CD14-positive monocyte (primary cell): ENCODE data around the gene KCNQ1. TPM values are rescaled to one million over a fixed set of nuclear protein-coding genes. Genes with fewer than 3 reads are reported as not detected.
"Not testable (repeated sequence)": the region's sequence is repeated elsewhere in the genome, so short reads cannot be mapped to it uniquely, and the experiment has no call there.

ENCODE experiments used
- DNase-seq, 3 donors: peaks; one replicate each; pipeline ENCODE4 v3.0.0-alpha.2; 2011 to 2022
- H2AFZ ChIP-seq: 2 replicates; pipeline ENCODE4 v1.6.0; 2012; ENCODE audit warnings: mild to moderate bottlenecking, low read depth, low read length, inconsistent platforms; ENCODE audit not compliant: insufficient read depth, poor library complexity, severe bottlenecking
- H3K27ac ChIP-seq, 2 donors: 1 replicate in 1 of 2; 2 replicates in 1 of 2; pipeline ENCODE4 v1.5.1; 2012 to 2013; ENCODE audit warnings: low read length in 2 of 2, control low read depth in 1 of 2, inconsistent platforms in 1 of 2, low read depth in 1 of 2, mild to moderate bottlenecking in 1 of 2
- H3K27me3 ChIP-seq, 2 donors: one replicate each; pipeline versions ENCODE4 v1.6.0 to v1.6.1; 2011 to 2013; ENCODE audit warnings: low read length in 2 of 2; ENCODE audit not compliant: control insufficient read depth in 2 of 2, insufficient read depth in 2 of 2
- H3K36me3 ChIP-seq, 2 donors: replicated peaks in 1 of 2; 1 replicate in 1 of 2; 2 replicates in 1 of 2; pipeline versions ENCODE4 v1.5.1 to v1.6.1; 2012 to 2013; ENCODE audit warnings: low read length in 2 of 2, control low read depth in 1 of 2, inconsistent platforms in 1 of 2, mild to moderate bottlenecking in 1 of 2; ENCODE audit not compliant: insufficient read depth in 2 of 2, control insufficient read depth in 1 of 2
- H3K4me1 ChIP-seq, 2 donors: 1 replicate in 1 of 2; 2 replicates in 1 of 2; pipeline versions ENCODE4 v1.5.1 to v1.6.1; 2012 to 2013; ENCODE audit warnings: low read length in 2 of 2, control low read depth in 1 of 2, inconsistent platforms in 1 of 2, mild to moderate bottlenecking in 1 of 2, moderate library complexity in 1 of 2; ENCODE audit not compliant: insufficient read depth in 2 of 2, control insufficient read depth in 1 of 2
- H3K4me2 ChIP-seq: replicated peaks from 2 replicates; pipeline ENCODE3; 2012; ENCODE audit warnings: low read length, moderate library complexity, mild to moderate bottlenecking; ENCODE audit not compliant: poor library complexity, severe bottlenecking; ENCODE audit errors: extremely low read depth
- H3K4me3 ChIP-seq, 3 experiments: fragments of 200-600 bp in 1 of 3; sonication (generic) in 1 of 3; replicated peaks in 1 of 3; 1 replicate in 2 of 3; 2 replicates in 1 of 3; pipeline ENCODE4 v1.5.1; 2011 to 2013; ENCODE audit warnings: low read length in 3 of 3, mild to moderate bottlenecking in 3 of 3, control low read depth in 2 of 3, low read depth in 2 of 3, inconsistent platforms in 1 of 3, moderate library complexity in 1 of 3
- H3K79me2 ChIP-seq: 2 replicates; pipeline ENCODE4 v1.6.0; 2012; ENCODE audit warnings: mild to moderate bottlenecking, control low read depth, inconsistent platforms, low read length, moderate library complexity; ENCODE audit not compliant: insufficient read depth
- H3K9ac ChIP-seq: 2 replicates; pipeline ENCODE4 v1.6.0; 2017; ENCODE audit warnings: low read length, mild to moderate bottlenecking; ENCODE audit not compliant: insufficient read depth, poor library complexity, severe bottlenecking
- H3K9me3 ChIP-seq, 2 donors: replicated peaks in 1 of 2; 1 replicate in 1 of 2; 2 replicates in 1 of 2; pipeline versions ENCODE4 v1.5.1 to v1.6.1; 2012 to 2013; ENCODE audit warnings: low read length in 2 of 2, control low read depth in 1 of 2; ENCODE audit not compliant: control insufficient read depth in 1 of 2, insufficient read depth in 1 of 2
- H4K20me1 ChIP-seq: 2 replicates; pipeline ENCODE4 v1.6.0; 2012; ENCODE audit warnings: mild to moderate bottlenecking, low read length, control low read depth, moderate library complexity; ENCODE audit not compliant: insufficient read depth
- H3K27ac Mint-ChIP-seq, 7 donors: one replicate each; pipeline ENCODE4 v1.8.0; 2020; ENCODE audit warnings: mild to moderate bottlenecking in 7 of 7, mixed read lengths in 7 of 7, moderate library complexity in 6 of 7, inconsistent platforms in 2 of 7
- H3K27me3 Mint-ChIP-seq, 3 donors: one replicate each; pipeline ENCODE4 v1.8.0; 2021 to 2022; ENCODE audit warnings: low read depth in 3 of 3, mild to moderate bottlenecking in 3 of 3, mixed read lengths in 3 of 3, moderate library complexity in 3 of 3, inconsistent platforms in 1 of 3
- H3K36me3 Mint-ChIP-seq, 2 donors: one replicate each; pipeline ENCODE4 v1.8.0; 2020; ENCODE audit warnings: mixed read lengths in 2 of 2, inconsistent platforms in 1 of 2, mild to moderate bottlenecking in 1 of 2
- H3K4me1 Mint-ChIP-seq: one replicate; pipeline ENCODE4 v1.8.0; 2020; ENCODE audit warnings: mild to moderate bottlenecking, mixed read lengths
- H3K4me3 Mint-ChIP-seq, 2 donors: one replicate each; pipeline ENCODE4 v1.8.0; 2020; ENCODE audit warnings: mild to moderate bottlenecking in 2 of 2, mixed read lengths in 2 of 2, moderate library complexity in 1 of 2
- H3K9me3 Mint-ChIP-seq, 7 donors: one replicate each; pipeline ENCODE4 v1.8.0; 2020 to 2022; ENCODE audit warnings: mixed read lengths in 7 of 7, mild to moderate bottlenecking in 6 of 7, moderate library complexity in 6 of 7, inconsistent platforms in 2 of 7
- WGBS: methylation state at CpG from one replicate; pipeline ENCODE4 v1.1.5; 2013; ENCODE audit warnings: missing lambda C conversion rate; ENCODE audit not compliant: insufficient coverage; 5-methylcytosine and 5-hydroxymethylcytosine counted together
- intact Hi-C, 2 donors: fragments of 100-400 bp; cut with micrococcal nuclease; formaldehyde crosslinking; loops; one replicate each; pipeline versions ENCODE4 v1.15.0 to v1.15.1; 2023
- polyA plus RNA-seq, 3 donors: library from polyadenylated mRNA; depleted of rRNA in 1 of 3; unstranded in 2 of 3; stranded (reverse) in 1 of 3; fragments of 300-500 nt in 2 of 3; fragments of >200 nt in 1 of 3; fragmentation: Illumina TruSeq in 2 of 3; gene quantifications; 1 replicate in 2 of 3; 2 replicates in 1 of 3; pipeline ENCODE4 v1.2.3, GENCODE V29; 2012 to 2021
- TF ChIP-seq, protein P1 (sequence below): fragments of 200-600 bp; IDR thresholded peaks from one replicate; pipeline ENCODE4 v1.8.0; 2022; ENCODE audit warnings: antibody characterized with exemption, mild to moderate bottlenecking

KCNQ1 gene
- polyA plus RNA-seq, 3 donors, result 14.9 to 31.8 (median 21.6) TPM

DNA sequence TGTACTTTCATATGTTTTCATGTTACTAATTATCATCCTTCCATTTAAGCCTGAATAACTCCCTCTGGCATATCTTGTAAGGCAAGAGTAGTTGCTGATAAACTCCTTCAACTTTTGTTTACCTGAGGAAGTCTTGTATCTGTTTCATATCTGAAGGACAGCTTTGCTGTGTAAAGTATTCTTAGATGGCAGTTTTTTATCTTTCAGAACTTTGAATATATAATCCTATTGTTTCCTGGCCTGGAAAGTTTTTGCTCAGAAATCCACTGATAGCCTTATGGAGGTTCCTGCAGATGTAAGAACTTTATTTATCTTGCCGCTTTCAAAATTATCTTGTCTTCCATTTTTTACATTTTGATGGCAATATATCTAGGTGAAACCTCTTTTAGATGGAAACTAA is 185.9 kb downstream of the KCNQ1 start:
- Mint-ChIP-seq H3K36me3 (peaks cover 21 to 34% of the 10 kb centered on the region in 2 donors), H3K4me1 (no peaks in the 10 kb centered on the region), H3K9me3 (peaks cover 27 to 58% (median 37%) of the 10 kb centered on the region in 7 donors), H3K27me3 (peaks cover 0 to 4% (median 3%) of the 10 kb centered on the region in 3 donors), H3K27ac (no peak overlapping the region), H3K4me3 (no peak overlapping the region)
- Histone ChIP-seq H3K27ac (no peak overlapping the region), H3K79me2 (no peaks in the 10 kb centered on the region), H2AFZ (no peak overlapping the region), H3K4me3 (no peak overlapping the region), H3K9me3 (peaks cover 8 to 40% of the 10 kb centered on the region in 2 donors), H3K36me3 (peaks cover 0 to 32% of the 10 kb centered on the region in 2 donors), H3K9ac (no peak overlapping the region), H3K27me3 (no peaks in the 10 kb centered on the region), H3K4me2 (no peak overlapping the region), H4K20me1 (peaks cover 7% of the 10 kb centered on the region), H3K4me1 (no peaks in the 10 kb centered on the region)
- WGBS, result no CpG with 5 or more reads among the region's 1 CpG
- TF ChIP-seq, protein P1, sequence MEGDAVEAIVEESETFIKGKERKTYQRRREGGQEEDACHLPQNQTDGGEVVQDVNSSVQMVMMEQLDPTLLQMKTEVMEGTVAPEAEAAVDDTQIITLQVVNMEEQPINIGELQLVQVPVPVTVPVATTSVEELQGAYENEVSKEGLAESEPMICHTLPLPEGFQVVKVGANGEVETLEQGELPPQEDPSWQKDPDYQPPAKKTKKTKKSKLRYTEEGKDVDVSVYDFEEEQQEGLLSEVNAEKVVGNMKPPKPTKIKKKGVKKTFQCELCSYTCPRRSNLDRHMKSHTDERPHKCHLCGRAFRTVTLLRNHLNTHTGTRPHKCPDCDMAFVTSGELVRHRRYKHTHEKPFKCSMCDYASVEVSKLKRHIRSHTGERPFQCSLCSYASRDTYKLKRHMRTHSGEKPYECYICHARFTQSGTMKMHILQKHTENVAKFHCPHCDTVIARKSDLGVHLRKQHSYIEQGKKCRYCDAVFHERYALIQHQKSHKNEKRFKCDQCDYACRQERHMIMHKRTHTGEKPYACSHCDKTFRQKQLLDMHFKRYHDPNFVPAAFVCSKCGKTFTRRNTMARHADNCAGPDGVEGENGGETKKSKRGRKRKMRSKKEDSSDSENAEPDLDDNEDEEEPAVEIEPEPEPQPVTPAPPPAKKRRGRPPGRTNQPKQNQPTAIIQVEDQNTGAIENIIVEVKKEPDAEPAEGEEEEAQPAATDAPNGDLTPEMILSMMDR, result no peak
- intact Hi-C loops, result no loop called here
- no peak for DNase-seq

DNA sequence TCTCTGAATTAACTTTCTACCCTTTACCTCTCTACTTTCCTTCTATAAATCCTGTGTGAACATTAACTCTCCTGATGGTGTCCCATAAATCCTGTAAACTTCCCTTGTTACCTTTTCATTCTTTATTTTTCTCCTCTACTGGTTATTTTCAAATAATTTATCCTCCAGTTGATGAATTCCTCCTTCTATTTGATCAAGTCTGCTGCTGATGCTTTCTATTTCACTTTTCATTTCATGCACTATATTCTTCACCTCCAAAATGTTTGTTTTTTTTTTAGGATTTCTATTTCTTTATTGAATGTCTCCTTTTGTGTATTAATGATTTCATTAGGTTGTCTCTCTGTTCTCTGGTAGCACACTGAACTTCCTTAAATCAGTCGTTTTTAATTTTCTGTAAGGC is 186.4 kb downstream of the KCNQ1 start:
- Mint-ChIP-seq H3K36me3 (peaks cover 20 to 32% of the 10 kb centered on the region in 2 donors), H3K27ac (no peak overlapping the region), H3K4me3 (no peak overlapping the region), H3K9me3 (peaks cover 27 to 62% (median 41%) of the 10 kb centered on the region in 7 donors), H3K27me3 (peaks cover 0 to 4% (median 3%) of the 10 kb centered on the region in 3 donors), H3K4me1 (no peaks in the 10 kb centered on the region)
- Histone ChIP-seq H3K9me3 (peaks cover 8 to 40% of the 10 kb centered on the region in 2 donors), H3K4me2 (no peak overlapping the region), H3K4me3 (no peak overlapping the region), H3K9ac (no peak overlapping the region), H3K4me1 (no peaks in the 10 kb centered on the region), H2AFZ (no peak overlapping the region), H3K27me3 (no peaks in the 10 kb centered on the region), H4K20me1 (peaks cover 4% of the 10 kb centered on the region), H3K36me3 (peaks cover 0 to 27% of the 10 kb centered on the region in 2 donors), H3K79me2 (no peaks in the 10 kb centered on the region), H3K27ac (no peak overlapping the region)
- intact Hi-C loops, result no loop called here
- TF ChIP-seq, protein P1, result no peak
- WGBS, result no CpG with 5 or more reads among the region's 1 CpG
- DNase-seq, result no peak

DNA sequence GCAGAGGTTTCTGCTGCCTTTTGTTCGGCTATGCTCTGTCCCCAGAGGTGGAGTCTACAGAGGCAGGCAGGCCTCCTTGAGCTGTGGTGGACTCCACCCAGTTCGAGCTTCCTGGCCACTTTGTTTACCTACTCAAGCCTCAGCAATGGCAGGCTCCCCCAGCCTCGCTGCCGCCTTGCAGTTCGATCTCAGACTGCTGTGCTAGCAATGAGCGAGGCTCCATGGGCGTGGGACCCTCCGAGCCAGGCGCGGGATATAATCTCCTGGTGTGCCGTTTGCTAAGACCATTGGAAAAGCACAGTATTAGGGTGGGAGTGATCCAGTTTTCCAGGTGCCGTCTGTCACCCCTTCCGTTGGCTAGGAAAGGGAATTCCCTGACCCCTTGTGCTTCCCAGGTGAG is 195.0 kb downstream of the KCNQ1 start:
- H3K9me3 ChIP-seq, result peaks cover 19 to 30% of the 10 kb centered on the region in 2 donors
- H3K4me1 Mint-ChIP-seq, DNase-seq, H3K27ac Mint-ChIP-seq, H3K9ac ChIP-seq, H3K27me3 ChIP-seq, H3K4me2 ChIP-seq, H3K27ac ChIP-seq, H3K36me3 ChIP-seq, H3K4me1 ChIP-seq, H4K20me1 ChIP-seq, H3K4me3 Mint-ChIP-seq, H2AFZ ChIP-seq, H3K4me3 ChIP-seq, H3K79me2 ChIP-seq, intact Hi-C loops, H3K27me3 Mint-ChIP-seq: not testable (repeated sequence)
- H3K9me3 Mint-ChIP-seq, result peaks cover 54 to 76% (median 65%) of the 10 kb centered on the region in 7 donors
- H3K36me3 Mint-ChIP-seq, result peaks cover 16 to 17% of the 10 kb centered on the region in 2 donors
- WGBS, result 96% methylated on average over 9 of the region's 13 CpGs
